GM18858 (cell line): ENCODE results near the gene FAM9C.

Experiments used
- ATAC-seq: cut with Tn5 transposase; IDR thresholded peaks from one replicate; pipeline ENCODE4 v1.9.1; 2021; ENCODE audit not compliant: unreplicated experiment

Gene FAM9C

GRCh38 chrX:13008851-13009250, 35.6 kb downstream of the FAM9C start:
- no peak for ATAC-seq

GRCh38 chrX:13008189-13008533, 36.3 kb downstream of the FAM9C start:
- no peak for ATAC-seq

- ATAC-seq, result no peak
Measured at GRCh38 chrX:13007519-13008188, 36.8 kb downstream of the FAM9C start.

GRCh38 chrX:13005661-13006473, 38.6 kb downstream of the FAM9C start:
- peak; percentile 71 for ATAC-seq

- ATAC-seq, result no peak
Measured at GRCh38 chrX:13001961-13002671, 42.3 kb downstream of the FAM9C start.

GRCh38 chrX:13001097-13001496, 43.3 kb downstream of the FAM9C start:
- ATAC-seq, result no peak

GRCh38 chrX:13000301-13000811, 44.1 kb downstream of the FAM9C start:
- peak; percentile 35 for ATAC-seq

GRCh38 chrX:12999422-12999821, 45.0 kb downstream of the FAM9C start:
- ATAC-seq, result peak; percentile 36

- no peak for ATAC-seq
Measured at GRCh38 chrX:12997906-12998687, 46.3 kb downstream of the FAM9C start.

- ATAC-seq, result no peak
Measured at GRCh38 chrX:12996934-12997435, 47.4 kb downstream of the FAM9C start.

- ATAC-seq, result no peak
Measured at GRCh38 chrX:12994321-12994720, 50.1 kb downstream of the FAM9C start.

- ATAC-seq, result no peak
Measured at GRCh38 chrX:12993826-12994225, 50.6 kb downstream of the FAM9C start.

- ATAC-seq, result no peak
Measured at GRCh38 chrX:12992544-12993118, 51.8 kb downstream of the FAM9C start.

GRCh38 chrX:12991575-12991974, 52.8 kb downstream of the FAM9C start:
- ATAC-seq, result no peak

GRCh38 chrX:12989461-12989860, 55.0 kb downstream of the FAM9C start:
- ATAC-seq, result no peak

GRCh38 chrX:12988797-12989196, 55.6 kb downstream of the FAM9C start:
- no peak for ATAC-seq

- no peak for ATAC-seq
Measured at GRCh38 chrX:12987900-12988594, 56.4 kb downstream of the FAM9C start.

- no peak for ATAC-seq
Measured at GRCh38 chrX:12987340-12987739, 57.1 kb downstream of the FAM9C start.

GRCh38 chrX:12986886-12987285, 57.5 kb downstream of the FAM9C start:
- no peak for ATAC-seq
